ENCODE data around the gene ACOX3.

The ACOX3 gene

GRCh38 chr4:8457646-8458252 is 17.2 kb upstream of the ACOX3 start:
- Histone ChIP-seq H3K4me1 (ENCODE audit: control insufficient read depth in 1 of 2, insufficient read depth in 1 of 2, low read depth in 1 of 2, low read length in 1 of 2) (no peaks in the 10 kb centered on the region), H3K36me3 (peaks cover 56% of the 10 kb centered on the region), H3K4me3 (ENCODE audit: low read depth in 1 of 2, low read length in 1 of 2) (no peak overlapping the region), H3K9me3 (no peaks in the 10 kb centered on the region), H3K27ac (no peak overlapping the region), H3K27me3 (no peaks in the 10 kb centered on the region)
- TF ChIP-seq CTCF (IDR thresholded peaks at IDR 0.05) = no peak

- Histone ChIP-seq H3K27me3 (no peaks in the 10 kb centered on the region), H3K4me1 (ENCODE audit: control insufficient read depth in 1 of 2, insufficient read depth in 1 of 2, low read depth in 1 of 2, low read length in 1 of 2) (no peaks in the 10 kb centered on the region), H3K36me3 (peaks cover 59% of the 10 kb centered on the region), H3K4me3 (ENCODE audit: low read depth in 1 of 2, low read length in 1 of 2) (no peak overlapping the region), H3K27ac (no peak overlapping the region), H3K9me3 (no peaks in the 10 kb centered on the region)
- no peak for TF ChIP-seq CTCF (IDR thresholded peaks at IDR 0.05)
These were observed 13.4 kb upstream of the ACOX3 start for GRCh38 chr4:8453957-8454356.

GRCh38 chr4:8451440-8452182 is 11.1 kb upstream of the ACOX3 start:
- Histone ChIP-seq H3K27ac (no peak overlapping the region), H3K27me3 (no peaks in the 10 kb centered on the region), H3K36me3 (peaks cover 67% of the 10 kb centered on the region), H3K4me1 (ENCODE audit: control insufficient read depth in 1 of 2, insufficient read depth in 1 of 2, low read depth in 1 of 2, low read length in 1 of 2) (no peaks in the 10 kb centered on the region), H3K4me3 (ENCODE audit: low read depth in 1 of 2, low read length in 1 of 2) (no peak overlapping the region), H3K9me3 (no peaks in the 10 kb centered on the region)
- TF ChIP-seq CTCF (IDR thresholded peaks at IDR 0.05) = no peak

DNA sequence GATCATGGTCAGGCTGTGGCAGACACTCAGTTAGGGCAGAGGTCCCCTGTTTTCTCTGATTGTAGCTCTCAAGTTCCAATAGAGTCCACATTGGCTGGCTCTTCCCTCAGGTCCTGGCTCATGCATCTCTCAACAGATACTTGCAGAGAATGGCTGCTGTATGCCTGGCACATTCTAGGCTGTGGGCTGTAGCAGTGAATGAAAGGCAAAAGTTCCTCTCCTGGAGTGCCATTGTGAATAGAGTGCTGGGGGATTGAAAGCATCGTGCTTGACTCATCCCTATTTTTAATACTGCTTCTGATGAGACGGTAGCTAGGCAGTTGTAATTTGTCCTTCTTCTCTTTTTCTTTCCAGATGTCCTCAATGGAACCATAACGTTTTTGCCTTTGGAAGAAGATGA is 5.6 kb upstream of the ACOX3 start:
- no peaks in the 10 kb centered on the region for H3K27me3 ChIP-seq
- H3K9me3 ChIP-seq = no peaks in the 10 kb centered on the region
- H3K4me1 ChIP-seq (ENCODE audit: control insufficient read depth in 1 of 2, insufficient read depth in 1 of 2, low read depth in 1 of 2, low read length in 1 of 2) = peaks cover 7 to 10% of the 10 kb centered on the region in 2 experiments
- H3K27ac ChIP-seq = no peak overlapping the region
- H3K36me3 ChIP-seq = peaks cover 25% of the 10 kb centered on the region
- TF ChIP-seq CTCF (IDR thresholded peaks at IDR 0.05) = no peak
- H3K4me3 ChIP-seq (ENCODE audit: low read depth in 1 of 2, low read length in 1 of 2) = no peak overlapping the region

- peaks cover 20 to 21% of the 10 kb centered on the region in 2 experiments for H3K4me1 ChIP-seq (ENCODE audit: control insufficient read depth in 1 of 2, insufficient read depth in 1 of 2, low read depth in 1 of 2, low read length in 1 of 2)
- H3K4me3 ChIP-seq (ENCODE audit: low read depth in 1 of 2, low read length in 1 of 2) = no peak overlapping the region
- TF ChIP-seq CTCF (IDR thresholded peaks at IDR 0.05) = no peak
- H3K27me3 ChIP-seq = no peaks in the 10 kb centered on the region
- H3K9me3 ChIP-seq = no peaks in the 10 kb centered on the region
- H3K36me3 ChIP-seq = peaks cover 21% of the 10 kb centered on the region
- no peak overlapping the region for H3K27ac ChIP-seq
These were observed 3.3 kb upstream of the ACOX3 start for GRCh38 chr4:8443801-8444200.

Measured in neutrophil (primary cell).